WERI-Rb-1 (cell line): ENCODE data around the gene MAPK8IP1.
A peak's percentile ranks its signal among the peaks of the same experiment; 100 is the strongest.

Experiments used
- DNase-seq: peaks from one replicate; pipeline ENCODE4 v3.0.0-alpha.2; 2020
- H3K27ac ChIP-seq: fragments of 250-450 bp; sonication (Bioruptor Pico); 2 replicates; pipeline ENCODE4 v1.5.1; 2020; ENCODE audit warnings: mild to moderate bottlenecking, moderate library complexity
- H3K27me3 ChIP-seq: fragments of 250-450 bp; sonication (Bioruptor Pico); 2 replicates; pipeline ENCODE4 v1.5.1; 2021; ENCODE audit warnings: mild to moderate bottlenecking, low read depth, moderate library complexity; ENCODE audit not compliant: insufficient read depth, severe bottlenecking
- H3K36me3 ChIP-seq: fragments of 250-450 bp; sonication (Bioruptor Pico); 2 replicates; pipeline ENCODE4 v1.5.1; 2020; ENCODE audit warnings: mild to moderate bottlenecking, moderate library complexity
- H3K4me3 ChIP-seq: 2 replicates; pipeline ENCODE4 v1.5.1; 2011; ENCODE audit warnings: low read depth, mild to moderate bottlenecking, control low read depth, low read length
- H3K9me3 ChIP-seq: fragments of 250-450 bp; sonication (Bioruptor Pico); 2 replicates; pipeline ENCODE4 v1.5.1; 2021; ENCODE audit warnings: mild to moderate bottlenecking, moderate library complexity; ENCODE audit not compliant: severe bottlenecking
- CTCF ChIP-seq: IDR thresholded peaks from 2 replicates; pipeline ENCODE4 v1.5.1; 2011; ENCODE audit warnings: low read depth, mild to moderate bottlenecking, control low read depth, inconsistent platforms, low read length

MAPK8IP1 gene

GRCh38 chr11:45884596-45885185 is 760 bp upstream of the MAPK8IP1 start:
- peak overlapping the region; percentile 64; the same call in 1 of the 2 replicates for H3K27ac ChIP-seq
- no peaks in the 10 kb centered on the region for H3K27me3 ChIP-seq
- no peak for DNase-seq
- no peak overlapping the region for H3K4me3 ChIP-seq
- peaks cover 9% of the 10 kb centered on the region for H3K36me3 ChIP-seq
- no peak for TF ChIP-seq CTCF
- no peaks in the 10 kb centered on the region for H3K9me3 ChIP-seq

- peak; percentile 46 for DNase-seq
- H3K4me3 ChIP-seq = peak overlapping the region; percentile 81
- H3K36me3 ChIP-seq = peaks cover 9% of the 10 kb centered on the region
- no peaks in the 10 kb centered on the region for H3K27me3 ChIP-seq
- TF ChIP-seq CTCF = no peak
- no peaks in the 10 kb centered on the region for H3K9me3 ChIP-seq
- H3K27ac ChIP-seq = peak overlapping the region; percentile 65
These were observed 670 bp downstream of the MAPK8IP1 start for GRCh38 chr11:45885921-45886721.

- DNase-seq = no peak
- no peaks in the 10 kb centered on the region for H3K27me3 ChIP-seq
- no peak for TF ChIP-seq CTCF
- no peaks in the 10 kb centered on the region for H3K9me3 ChIP-seq
- peak overlapping the region; percentile 81; the same call in 1 of the 2 replicates for H3K4me3 ChIP-seq
- peaks cover 6% of the 10 kb centered on the region; the same call in 1 of the 2 replicates for H3K36me3 ChIP-seq
- peak overlapping the region; percentile 22; the same call in 1 of the 2 replicates for H3K27ac ChIP-seq
These were observed 1.5 kb downstream of the MAPK8IP1 start for GRCh38 chr11:45886816-45887520.

- Histone ChIP-seq H3K4me3 (no peak overlapping the region), H3K36me3 (peaks cover 6% of the 10 kb centered on the region; the same call in 1 of the 2 replicates), H3K9me3 (no peaks in the 10 kb centered on the region), H3K27ac (no peak overlapping the region), H3K27me3 (no peaks in the 10 kb centered on the region)
- no peak for TF ChIP-seq CTCF
- no peak for DNase-seq
These were observed 2.1 kb downstream of the MAPK8IP1 start for GRCh38 chr11:45887587-45887986.

- no peak overlapping the region for H3K4me3 ChIP-seq
- no peak for DNase-seq
- no peak for TF ChIP-seq CTCF
- no peaks in the 10 kb centered on the region for H3K9me3 ChIP-seq
- peaks cover 6% of the 10 kb centered on the region; the same call in 1 of the 2 replicates for H3K36me3 ChIP-seq
- H3K27me3 ChIP-seq = no peaks in the 10 kb centered on the region
- H3K27ac ChIP-seq = no peak overlapping the region
These were observed 4.1 kb downstream of the MAPK8IP1 start for GRCh38 chr11:45889555-45889954.
